Measurements from ENCODE around the gene RAD51B.
A peak's percentile ranks its signal among the peaks of the same experiment; 100 is the strongest.

The RAD51B gene

GRCh38 chr14:68506645-68507419, 687.3 kb downstream of the RAD51B start:
- DNase-seq: peak; percentile 66

GRCh38 chr14:68507544-68508081, 688.0 kb downstream of the RAD51B start:
- peak; percentile 79 for DNase-seq

GRCh38 chr14:68508581-68508980, 689.0 kb downstream of the RAD51B start:
- DNase-seq: no peak

- DNase-seq: no peak
These were observed 689.8 kb downstream of the RAD51B start for GRCh38 chr14:68509188-68509983.

- no peak for DNase-seq
These were observed 690.9 kb downstream of the RAD51B start for GRCh38 chr14:68510201-68511128.

- no peak for DNase-seq
These were observed 691.8 kb downstream of the RAD51B start for GRCh38 chr14:68511129-68512047.

GRCh38 chr14:68512088-68512487, 692.5 kb downstream of the RAD51B start:
- DNase-seq: no peak

GRCh38 chr14:68513137-68513536, 693.6 kb downstream of the RAD51B start:
- peak; percentile 21 for DNase-seq

GRCh38 chr14:68513838-68514607, 694.4 kb downstream of the RAD51B start:
- DNase-seq: no peak

GRCh38 chr14:68514608-68515194, 695.1 kb downstream of the RAD51B start:
- DNase-seq: no peak

- DNase-seq: no peak
These were observed 696.8 kb downstream of the RAD51B start for GRCh38 chr14:68516342-68516741.

GRCh38 chr14:68518166-68518565, 698.6 kb downstream of the RAD51B start:
- DNase-seq: no peak

- no peak for DNase-seq
These were observed 699.4 kb downstream of the RAD51B start for GRCh38 chr14:68518761-68519670.

GRCh38 chr14:68519671-68520187, 700.1 kb downstream of the RAD51B start:
- DNase-seq: peak; percentile 21

GRCh38 chr14:68520637-68521556, 701.3 kb downstream of the RAD51B start:
- DNase-seq: no peak

- DNase-seq: no peak
These were observed 702.0 kb downstream of the RAD51B start for GRCh38 chr14:68521557-68521901.

- no peak for DNase-seq
These were observed 702.5 kb downstream of the RAD51B start for GRCh38 chr14:68521961-68522509.

Data from CD4-positive, alpha-beta T cell treated with Interleukin-6 for 4 hours (primary cell).